Thyroid gland (tissue), 4 donors: Measurements from ENCODE around the gene MAMDC4.
"Not testable (repeated sequence)": the region's sequence is repeated elsewhere in the genome, so short reads cannot be mapped to it uniquely, and the experiment has no call there.

Experiments
- POLR2A ChIP-seq, 2 donors: fragments of 450-650 bp; IDR thresholded peaks; one replicate each; pipeline ENCODE4 v1.6.1; 2017; ENCODE audit warnings: antibody characterized with exemption in 2 of 2, mild to moderate bottlenecking in 2 of 2, moderate library complexity in 1 of 2
- TF ChIP-seq, protein P1 (sequence below), 6 experiments: fragments of 200-600 bp in 3 of 6; fragments of 450-650 bp in 3 of 6; sonication (generic) in 3 of 6; IDR thresholded peaks; one replicate each; pipeline ENCODE4 v1.5.1; 2016 to 2019; ENCODE audit warnings: antibody characterized with exemption in 6 of 6, mild to moderate bottlenecking in 2 of 6, inconsistent platforms in 1 of 6, moderate library complexity in 1 of 6

DNA sequence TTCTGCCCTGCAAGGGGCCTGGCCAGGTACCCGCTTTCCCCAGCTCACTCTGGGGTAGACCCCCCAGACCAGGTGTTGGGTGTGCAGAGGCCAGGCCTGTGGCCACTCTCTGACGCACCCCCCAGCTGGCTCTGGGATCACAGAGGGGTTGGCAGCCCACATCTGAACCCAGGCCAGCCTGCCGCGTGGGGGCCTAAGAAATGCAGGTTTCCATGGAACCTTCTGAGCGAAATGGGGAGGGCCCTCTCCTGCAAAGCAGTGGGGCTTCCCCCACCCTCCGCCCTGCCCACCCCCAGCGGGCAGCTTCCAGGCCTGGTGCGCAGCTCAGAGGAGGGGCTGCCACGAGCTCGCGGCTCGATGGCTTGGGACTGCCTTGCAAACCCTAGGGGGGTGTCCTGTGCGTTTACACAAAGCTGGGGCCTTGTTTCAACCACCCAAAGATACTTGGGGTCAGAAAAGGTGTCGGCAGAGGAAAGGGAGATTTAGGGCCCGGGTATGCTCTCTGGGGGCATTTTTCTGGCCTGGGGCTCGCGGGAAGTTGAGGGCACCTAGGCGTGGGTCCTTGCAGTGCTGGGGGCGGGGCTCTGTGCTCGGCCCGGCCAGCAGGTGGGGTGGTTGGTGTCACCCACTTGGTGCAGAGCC is 8.9 kb upstream of the MAMDC4 start:
- TF ChIP-seq, protein P1, sequence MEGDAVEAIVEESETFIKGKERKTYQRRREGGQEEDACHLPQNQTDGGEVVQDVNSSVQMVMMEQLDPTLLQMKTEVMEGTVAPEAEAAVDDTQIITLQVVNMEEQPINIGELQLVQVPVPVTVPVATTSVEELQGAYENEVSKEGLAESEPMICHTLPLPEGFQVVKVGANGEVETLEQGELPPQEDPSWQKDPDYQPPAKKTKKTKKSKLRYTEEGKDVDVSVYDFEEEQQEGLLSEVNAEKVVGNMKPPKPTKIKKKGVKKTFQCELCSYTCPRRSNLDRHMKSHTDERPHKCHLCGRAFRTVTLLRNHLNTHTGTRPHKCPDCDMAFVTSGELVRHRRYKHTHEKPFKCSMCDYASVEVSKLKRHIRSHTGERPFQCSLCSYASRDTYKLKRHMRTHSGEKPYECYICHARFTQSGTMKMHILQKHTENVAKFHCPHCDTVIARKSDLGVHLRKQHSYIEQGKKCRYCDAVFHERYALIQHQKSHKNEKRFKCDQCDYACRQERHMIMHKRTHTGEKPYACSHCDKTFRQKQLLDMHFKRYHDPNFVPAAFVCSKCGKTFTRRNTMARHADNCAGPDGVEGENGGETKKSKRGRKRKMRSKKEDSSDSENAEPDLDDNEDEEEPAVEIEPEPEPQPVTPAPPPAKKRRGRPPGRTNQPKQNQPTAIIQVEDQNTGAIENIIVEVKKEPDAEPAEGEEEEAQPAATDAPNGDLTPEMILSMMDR (IDR thresholded peaks at IDR 0.05): not testable (repeated sequence)
- TF ChIP-seq POLR2A (IDR thresholded peaks at IDR 0.05): not testable (repeated sequence)
